AG04450 (cell line): Measurements from ENCODE around the gene LHX4. TPM values are rescaled to one million over a fixed set of nuclear protein-coding genes. Genes with fewer than 3 reads are reported as not detected.

Source experiments
- CTCF ChIA-PET: fragments of 300-600, 350-600 bp; formaldehyde crosslinking; extraction: SDS; loops from one replicate; lab custom pipeline; 2022; ENCODE audit warnings: antibody characterized with exemption, inconsistent platforms; lab: Charles Lee
- POLR2A ChIA-PET: fragments of 350-600 bp; formaldehyde crosslinking; extraction: SDS; loops from one replicate; lab custom pipeline; 2021; ENCODE audit warnings: antibody characterized with exemption, inconsistent platforms; lab: Yijun Ruan, JAX
- DNase-seq: peaks from one replicate; pipeline ENCODE4 v3.0.0-alpha.2; 2011; ENCODE audit warnings: low read depth, low spot score
- H3K27ac ChIP-seq: one replicate; pipeline ENCODE4 v1.5.1; 2012; ENCODE audit warnings: low read depth, low read length, control low read depth
- H3K27me3 ChIP-seq: one replicate; pipeline ENCODE4 v1.6.0; 2012; ENCODE audit warnings: low read length; ENCODE audit not compliant: control insufficient read depth, insufficient read depth
- H3K4me3 ChIP-seq: 2 replicates; pipeline ENCODE4 v1.5.1; 2011; ENCODE audit warnings: mild to moderate bottlenecking, low read depth, low read length, control low read depth
- H3K9me3 ChIP-seq: 2 replicates; pipeline ENCODE4 v1.5.1; 2012; ENCODE audit warnings: low read length; ENCODE audit not compliant: control insufficient read depth, insufficient read depth
- CTCF ChIP-seq: IDR thresholded peaks from 2 replicates; pipeline ENCODE4 v1.5.1; 2011; ENCODE audit warnings: low read depth, low read length, control low read depth, inconsistent platforms
- polyA plus RNA-seq: library from polyadenylated mRNA; depleted of rRNA; stranded (reverse); fragments of >200 nt; gene quantifications from 2 replicates; pipeline ENCODE4 v1.2.3, GENCODE V29; 2011

LHX4 gene
- polyA plus RNA-seq, 1 experiment: 0.10 TPM

- Histone ChIP-seq H3K27ac (no peak overlapping the region), H3K27me3 (peaks cover 4% of the 10 kb centered on the region), H3K9me3 (no peaks in the 10 kb centered on the region), H3K4me3 (no peak overlapping the region)
- no peak for TF ChIP-seq CTCF
- CTCF ChIA-PET: no interaction called here
- no peak for DNase-seq
- POLR2A ChIA-PET: no interaction called here
Observed at GRCh38 chr1:180215856-180216625, 14.0 kb upstream of the LHX4 start.

GRCh38 chr1:180217006-180217405, 13.1 kb upstream of the LHX4 start:
- DNase-seq: no peak
- no peak for TF ChIP-seq CTCF
- H3K27ac ChIP-seq: no peak overlapping the region
- H3K27me3 ChIP-seq: peaks cover 7% of the 10 kb centered on the region
- no peak overlapping the region for H3K4me3 ChIP-seq
- POLR2A ChIA-PET: no interaction called here
- no peaks in the 10 kb centered on the region for H3K9me3 ChIP-seq
- CTCF ChIA-PET: no interaction called here

- TF ChIP-seq CTCF: no peak
- H3K27me3 ChIP-seq: peaks cover 23% of the 10 kb centered on the region
- no peak overlapping the region for H3K4me3 ChIP-seq
- DNase-seq: no peak
- H3K27ac ChIP-seq: no peak overlapping the region
- H3K9me3 ChIP-seq: no peaks in the 10 kb centered on the region
- ChIA-PET CTCF (interaction anchor here (1.4 kb wide), 1 partner anchor 34 kb away, joined by 3 read pairs; no protein-coding TSS in a partner anchor), POLR2A (no interaction called here)
Observed at GRCh38 chr1:180218806-180219765, 11.0 kb upstream of the LHX4 start.

GRCh38 chr1:180219776-180220175, 10.3 kb upstream of the LHX4 start:
- no peak overlapping the region for H3K27ac ChIP-seq
- CTCF ChIA-PET: no interaction called here
- no peak for TF ChIP-seq CTCF
- no peaks in the 10 kb centered on the region for H3K9me3 ChIP-seq
- no peak overlapping the region for H3K4me3 ChIP-seq
- no peak for DNase-seq
- peaks cover 26% of the 10 kb centered on the region for H3K27me3 ChIP-seq
- POLR2A ChIA-PET: no interaction called here
